ENCODE data around the gene CRYBB2. TPM values are rescaled to one million over a fixed set of nuclear protein-coding genes. Genes with fewer than 3 reads are reported as not detected.
"Not testable (repeated sequence)": the region's sequence is repeated elsewhere in the genome, so short reads cannot be mapped to it uniquely, and the experiment has no call there.

CRYBB2 gene
- total RNA-seq, 1 donor from 2014 or later, result not detected

DNA sequence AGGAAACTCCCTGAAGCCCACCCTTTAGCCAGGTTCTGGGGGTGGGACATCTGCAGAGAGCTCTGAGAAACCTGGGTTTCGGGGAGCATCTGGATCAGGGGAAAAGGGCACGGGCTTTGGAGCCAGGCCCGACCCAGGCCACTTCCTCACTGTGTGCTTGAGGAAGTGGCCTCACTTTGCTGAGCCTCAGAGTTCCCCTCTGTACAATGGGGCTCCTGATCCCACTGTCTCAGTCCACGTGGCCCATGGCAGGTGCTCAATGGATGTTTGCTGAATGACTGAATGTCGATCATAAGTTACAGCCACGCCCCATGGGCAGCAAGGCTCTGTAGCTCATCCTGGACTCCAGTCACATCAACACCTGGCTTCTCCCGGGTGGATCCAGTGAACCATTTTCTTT, 18.5 kb upstream of the CRYBB2 start:
- H3K27me3 ChIP-seq, result no peaks in the 10 kb centered on the region
- no peaks in the 10 kb centered on the region for H3K9me3 ChIP-seq
- H3K4me1 ChIP-seq, result no peaks in the 10 kb centered on the region
- H3K4me3 ChIP-seq, result no peak overlapping the region
- TF ChIP-seq, protein P1, sequence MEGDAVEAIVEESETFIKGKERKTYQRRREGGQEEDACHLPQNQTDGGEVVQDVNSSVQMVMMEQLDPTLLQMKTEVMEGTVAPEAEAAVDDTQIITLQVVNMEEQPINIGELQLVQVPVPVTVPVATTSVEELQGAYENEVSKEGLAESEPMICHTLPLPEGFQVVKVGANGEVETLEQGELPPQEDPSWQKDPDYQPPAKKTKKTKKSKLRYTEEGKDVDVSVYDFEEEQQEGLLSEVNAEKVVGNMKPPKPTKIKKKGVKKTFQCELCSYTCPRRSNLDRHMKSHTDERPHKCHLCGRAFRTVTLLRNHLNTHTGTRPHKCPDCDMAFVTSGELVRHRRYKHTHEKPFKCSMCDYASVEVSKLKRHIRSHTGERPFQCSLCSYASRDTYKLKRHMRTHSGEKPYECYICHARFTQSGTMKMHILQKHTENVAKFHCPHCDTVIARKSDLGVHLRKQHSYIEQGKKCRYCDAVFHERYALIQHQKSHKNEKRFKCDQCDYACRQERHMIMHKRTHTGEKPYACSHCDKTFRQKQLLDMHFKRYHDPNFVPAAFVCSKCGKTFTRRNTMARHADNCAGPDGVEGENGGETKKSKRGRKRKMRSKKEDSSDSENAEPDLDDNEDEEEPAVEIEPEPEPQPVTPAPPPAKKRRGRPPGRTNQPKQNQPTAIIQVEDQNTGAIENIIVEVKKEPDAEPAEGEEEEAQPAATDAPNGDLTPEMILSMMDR (IDR thresholded peaks at IDR 0.05), result no peak
- DNase-seq (ENCODE audit: low spot score in 2 of 2), result no peak
- no peak overlapping the region for H3K27ac ChIP-seq
- H3K36me3 ChIP-seq, result peaks cover 19 to 47% of the 10 kb centered on the region in 2 donors
- intact Hi-C loops (cut with DNase I), result no loop called here

- no peaks in the 10 kb centered on the region for H3K4me1 ChIP-seq
- H3K27me3 ChIP-seq, result no peaks in the 10 kb centered on the region
- peaks cover 19 to 39% of the 10 kb centered on the region in 2 donors for H3K36me3 ChIP-seq
- TF ChIP-seq, protein P1 (IDR thresholded peaks at IDR 0.05), result no peak
- H3K4me3 ChIP-seq, result no peak overlapping the region
- no peak overlapping the region for H3K27ac ChIP-seq
- no peaks in the 10 kb centered on the region for H3K9me3 ChIP-seq
- intact Hi-C loops (cut with DNase I), result no loop called here
- no peak for DNase-seq (ENCODE audit: low spot score in 2 of 2)
Measured at GRCh38 chr22:25201557-25202273, 17.7 kb upstream of the CRYBB2 start.

- TF ChIP-seq, protein P1 (IDR thresholded peaks at IDR 0.05), result peak; percentile 23 to 88 (median 83)
- Histone ChIP-seq H3K27ac (no peak overlapping the region), H3K4me3 (no peak overlapping the region), H3K36me3 (peaks cover 16 to 32% of the 10 kb centered on the region in 2 donors), H3K4me1 (no peaks in the 10 kb centered on the region), H3K9me3 (no peaks in the 10 kb centered on the region), H3K27me3 (no peaks in the 10 kb centered on the region)
- intact Hi-C loops (cut with DNase I), result no loop called here
- DNase-seq (ENCODE audit: low spot score in 2 of 2), result no peak
Measured at GRCh38 chr22:25202290-25202921, 17.0 kb upstream of the CRYBB2 start.

- no peaks in the 10 kb centered on the region for H3K27me3 ChIP-seq
- H3K4me1 ChIP-seq, result no peaks in the 10 kb centered on the region
- no peaks in the 10 kb centered on the region for H3K9me3 ChIP-seq
- H3K36me3 ChIP-seq, result peaks cover 9 to 26% of the 10 kb centered on the region in 2 donors
- H3K4me3 ChIP-seq, result no peak overlapping the region
- intact Hi-C loops (cut with DNase I), result no loop called here
- no peak for DNase-seq (ENCODE audit: low spot score in 2 of 2)
- H3K27ac ChIP-seq, result no peak overlapping the region
- TF ChIP-seq, protein P1 (IDR thresholded peaks at IDR 0.05), result no peak
Measured at GRCh38 chr22:25203082-25203481, 16.4 kb upstream of the CRYBB2 start.

DNA sequence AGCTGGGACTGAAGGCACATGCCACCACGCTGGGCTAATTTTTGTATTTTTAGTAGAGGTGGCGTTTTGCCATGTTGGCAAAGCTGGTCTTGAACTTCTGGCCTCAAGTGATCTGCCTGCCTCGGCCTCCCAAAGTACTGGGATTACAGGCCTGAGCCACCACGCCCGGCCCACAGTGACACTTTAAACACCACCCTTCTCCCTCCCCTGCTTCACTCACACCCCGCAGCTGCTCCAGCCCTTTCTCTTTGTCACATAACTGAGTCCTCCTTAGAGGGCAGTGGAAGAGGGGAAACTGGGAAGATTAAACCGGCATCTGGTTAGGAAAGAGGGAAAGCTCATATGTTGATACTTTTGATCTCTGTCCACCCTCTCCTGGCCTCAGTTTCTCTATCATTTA, 14.9 kb upstream of the CRYBB2 start:
- H3K27ac ChIP-seq; H3K9me3 ChIP-seq; H3K27me3 ChIP-seq; intact Hi-C loops (cut with DNase I); H3K4me3 ChIP-seq; H3K4me1 ChIP-seq; DNase-seq (ENCODE audit: low spot score in 2 of 2): not testable (repeated sequence)
- H3K36me3 ChIP-seq, result peaks cover 5 to 12% of the 10 kb centered on the region in 2 donors

DNA sequence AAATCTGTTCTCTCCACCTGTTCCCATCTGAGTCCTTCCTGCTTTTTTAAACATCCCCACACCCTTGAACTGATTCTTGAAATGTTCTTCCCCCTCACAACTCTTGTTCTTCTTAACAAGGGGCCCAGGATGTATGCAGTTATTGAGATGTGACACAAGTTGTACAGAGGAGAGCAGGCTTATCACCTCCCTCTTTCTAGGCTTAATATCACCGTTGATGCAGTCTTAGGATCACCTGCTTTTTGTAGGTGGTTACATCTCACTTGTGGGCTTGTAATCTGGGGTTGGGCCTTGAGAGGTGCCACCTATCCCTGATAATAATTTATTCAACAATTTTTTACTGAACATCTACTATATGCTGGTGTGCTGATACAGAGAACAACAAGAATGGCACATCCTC, 13.6 kb upstream of the CRYBB2 start:
- Histone ChIP-seq H3K36me3 (peaks cover 3 to 5% of the 10 kb centered on the region in 2 donors), H3K9me3 (no peaks in the 10 kb centered on the region), H3K4me1 (no peaks in the 10 kb centered on the region), H3K4me3 (no peak overlapping the region), H3K27ac (no peak overlapping the region), H3K27me3 (no peaks in the 10 kb centered on the region)
- DNase-seq (ENCODE audit: low spot score in 2 of 2), result no peak
- intact Hi-C loops (cut with DNase I), result no loop called here
- TF ChIP-seq, protein P1 (IDR thresholded peaks at IDR 0.05), result no peak

Measured in ascending aorta (tissue), 2 donors.